Activated CD8-positive, alpha-beta memory T cell treated with anti-CD3 and anti-CD28 coated beads, Interleukin-2, amount 10 ng/mL, durations not matched to agents 7 days and 5 days (primary cell): ENCODE data around the gene LSM14B. TPM values are rescaled to one million over a fixed set of nuclear protein-coding genes. Genes with fewer than 3 reads are reported as not detected.
A peak's percentile ranks its signal among the peaks of the same experiment; 100 is the strongest.
"Not testable (repeated sequence)": the region's sequence is repeated elsewhere in the genome, so short reads cannot be mapped to it uniquely, and the experiment has no call there.

Experiments
- ATAC-seq: fragments of 150-1000 bp; cut with Tn5 transposase; one replicate; pipeline ENCODE4 v1.10.0; 2021; ENCODE audit warnings: moderate library complexity
- CTCF ChIA-PET: fragments of 350-600 bp; sonication (Branson Sonifier 250); formaldehyde crosslinking; loops from one replicate; lab custom pipeline; 2021; ENCODE audit warnings: antibody characterized with exemption; lab: Charles Lee
- DNase-seq: peaks from one replicate; pipeline ENCODE4 v3.0.0-alpha.2; 2020
- H3K27ac Mint-ChIP-seq: one replicate; pipeline ENCODE4 v1.8.0; 2021; ENCODE audit warnings: mild to moderate bottlenecking, mixed read lengths
- H3K27me3 Mint-ChIP-seq: one replicate; pipeline ENCODE4 v1.8.0; 2021; ENCODE audit warnings: mixed read lengths
- H3K36me3 Mint-ChIP-seq: one replicate; pipeline ENCODE4 v1.8.0; 2021; ENCODE audit warnings: mild to moderate bottlenecking, mixed read lengths
- H3K4me1 Mint-ChIP-seq: one replicate; pipeline ENCODE4 v1.8.0; 2021; ENCODE audit warnings: mixed read lengths
- H3K4me3 Mint-ChIP-seq: one replicate; pipeline ENCODE4 v1.8.0; 2021; ENCODE audit warnings: mild to moderate bottlenecking, moderate library complexity, mixed read lengths
- H3K9me3 Mint-ChIP-seq: one replicate; pipeline ENCODE4 v1.8.0; 2022; ENCODE audit warnings: low read depth, mixed read lengths
- total RNA-seq, 2 experiments: library from RNA; stranded (reverse); gene quantifications; one replicate each; pipeline ENCODE4 v1.2.3, GENCODE V29; 2021

Gene LSM14B
- total RNA-seq = 10 to 100 TPM; 34.6 to 34.8 TPM

DNA sequence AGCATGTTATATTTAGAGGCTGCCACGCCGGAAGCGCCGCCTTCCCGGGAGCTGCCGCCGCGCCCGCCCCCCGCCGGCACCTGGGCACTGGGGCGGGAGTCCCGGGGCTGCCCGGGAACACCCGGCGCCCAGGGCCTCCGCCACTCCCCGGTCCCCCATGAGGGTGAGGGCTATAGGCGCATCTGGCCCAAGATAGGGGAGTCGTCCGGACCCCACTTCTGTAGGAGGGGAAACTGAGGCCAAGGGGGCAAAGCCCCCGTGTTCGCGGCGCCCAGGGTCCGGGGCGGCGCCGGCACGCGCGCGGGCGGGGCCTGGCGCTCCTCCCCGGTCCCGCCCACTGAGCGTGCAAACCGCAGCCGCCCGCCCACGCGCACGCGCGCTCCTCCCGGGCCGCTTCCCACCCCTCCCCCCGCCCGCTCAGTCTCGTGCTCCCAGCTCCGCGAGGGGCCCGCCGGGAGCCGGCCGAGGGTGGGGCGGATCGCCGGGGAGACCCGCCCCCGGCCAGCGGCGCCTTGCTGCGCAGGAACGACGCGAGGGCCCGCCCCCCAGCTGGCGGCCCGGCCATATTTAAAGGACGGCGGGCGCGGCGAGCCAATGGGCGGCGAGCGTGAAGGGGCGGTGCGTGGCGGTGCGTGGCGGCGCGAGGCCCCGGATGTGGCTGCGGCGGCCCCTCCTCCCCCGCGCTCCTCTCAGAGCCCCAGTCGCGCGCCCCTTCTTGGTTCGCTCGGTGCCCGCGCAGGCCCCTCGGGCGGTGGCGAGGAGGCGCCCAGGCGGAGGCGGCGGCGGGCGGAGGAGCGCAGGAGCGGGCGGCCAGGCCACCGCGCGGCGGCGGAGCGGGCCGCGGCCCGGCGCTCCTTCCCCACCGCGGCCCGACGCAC is at the start of gene LSM14B:
Gene LSM14B (plus strand): TSS at position 700 of the 878 bp plus-strand sequence. CDS start 192 bp downstream, outside the sequence.
- Mint-ChIP-seq H3K27ac (peak within 1 kb of the TSS; percentile 83), H3K4me3 (peak within 1 kb of the TSS; percentile 82), H3K4me1 (peaks cover 36% of the 10 kb centered on the region), H3K36me3 (peaks cover 23% of the 10 kb centered on the region), H3K27me3 (peaks cover 2% of the 10 kb centered on the region), H3K9me3 (no peaks in the 10 kb centered on the region)
- CTCF ChIA-PET = interaction anchor here (1.0 to 3.1 kb wide), 7 partner anchors 14 to 180 kb away, joined by 3 to 20 read pairs (median 4); partner anchors contain the start of genes ADRM1, PSMA7 and SS18L1
- ATAC-seq = peak; percentile 90
- peak; percentile 96 for DNase-seq

DNA sequence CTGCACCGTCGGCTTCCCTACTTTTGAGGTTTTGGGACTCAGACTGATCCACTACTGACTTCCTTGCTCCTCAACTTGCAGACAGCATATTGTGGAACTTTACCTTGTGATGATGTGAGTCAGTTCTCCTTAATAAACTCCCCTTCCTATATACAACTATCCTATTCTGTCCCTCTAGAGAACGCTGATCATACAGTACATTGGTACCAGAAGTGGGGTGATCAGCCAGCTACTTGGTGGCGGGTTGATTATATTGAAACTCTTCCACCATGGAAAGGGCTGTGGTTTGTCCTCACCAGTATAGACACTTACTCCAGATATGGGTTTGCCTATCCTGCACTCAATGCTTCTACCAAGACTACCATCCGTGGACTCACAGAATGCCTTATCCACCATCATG is 49.0 kb upstream of the LSM14B start:
- Mint-ChIP-seq H3K9me3 (peaks cover 19% of the 10 kb centered on the region), H3K27me3 (peaks cover 4% of the 10 kb centered on the region), H3K27ac (no peak overlapping the region), H3K36me3 (peaks cover 7% of the 10 kb centered on the region), H3K4me3 (no peak overlapping the region), H3K4me1 (no peaks in the 10 kb centered on the region)
- no peak for ATAC-seq
- CTCF ChIA-PET = no interaction called here
- DNase-seq = no peak

- Mint-ChIP-seq H3K4me1 (no peaks in the 10 kb centered on the region), H3K9me3 (peaks cover 17% of the 10 kb centered on the region), H3K4me3 (no peak overlapping the region), H3K36me3 (peaks cover 7% of the 10 kb centered on the region), H3K27me3 (no peaks in the 10 kb centered on the region), H3K27ac (no peak overlapping the region)
- no peak for DNase-seq
- ATAC-seq = no peak
- CTCF ChIA-PET = no interaction called here
Observed at GRCh38 chr20:62079166-62079565, 43.1 kb upstream of the LSM14B start.

GRCh38 chr20:62080249-62080990 is 41.9 kb upstream of the LSM14B start:
- no peaks in the 10 kb centered on the region for H3K4me1 Mint-ChIP-seq
- H3K4me3 Mint-ChIP-seq = no peak overlapping the region
- CTCF ChIA-PET = no interaction called here
- ATAC-seq (no peak), DNase-seq (no peak)
- H3K27me3 Mint-ChIP-seq = no peaks in the 10 kb centered on the region
- peaks cover 12% of the 10 kb centered on the region for H3K9me3 Mint-ChIP-seq
- H3K36me3 Mint-ChIP-seq = peaks cover 5% of the 10 kb centered on the region
- no peak overlapping the region for H3K27ac Mint-ChIP-seq

- H3K27me3 Mint-ChIP-seq = no peaks in the 10 kb centered on the region
- no peaks in the 10 kb centered on the region for H3K36me3 Mint-ChIP-seq
- H3K4me1 Mint-ChIP-seq = no peaks in the 10 kb centered on the region
- ATAC-seq (no peak), DNase-seq (no peak)
- CTCF ChIA-PET = no interaction called here
- H3K27ac Mint-ChIP-seq = no peak overlapping the region
- H3K4me3 Mint-ChIP-seq = no peak overlapping the region
- peaks cover 8% of the 10 kb centered on the region for H3K9me3 Mint-ChIP-seq
Observed at GRCh38 chr20:62083312-62083711, 39.0 kb upstream of the LSM14B start.

DNA sequence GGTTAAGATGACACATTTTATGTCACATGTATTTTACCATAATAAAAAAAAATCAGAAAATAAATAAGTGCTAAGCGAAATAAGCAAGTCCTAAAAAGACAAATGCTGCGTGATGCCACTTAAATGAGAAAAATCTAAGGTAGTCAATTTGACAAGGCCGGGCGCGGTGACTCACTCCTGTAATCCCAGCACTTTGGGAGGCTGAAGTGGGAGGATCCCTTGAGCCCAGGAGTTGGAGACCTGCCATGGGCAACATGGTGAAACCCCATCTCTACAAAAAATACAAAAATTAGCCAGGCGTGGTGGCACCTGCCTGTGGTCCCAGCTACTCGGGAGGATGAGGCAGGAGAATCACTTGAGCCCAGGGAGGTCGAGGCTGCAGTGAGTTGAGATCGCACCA is 38.1 kb upstream of the LSM14B start:
- H3K27me3 Mint-ChIP-seq, ATAC-seq, H3K4me3 Mint-ChIP-seq, H3K36me3 Mint-ChIP-seq, H3K9me3 Mint-ChIP-seq, H3K27ac Mint-ChIP-seq, H3K4me1 Mint-ChIP-seq, CTCF ChIA-PET, DNase-seq: not testable (repeated sequence)

DNA sequence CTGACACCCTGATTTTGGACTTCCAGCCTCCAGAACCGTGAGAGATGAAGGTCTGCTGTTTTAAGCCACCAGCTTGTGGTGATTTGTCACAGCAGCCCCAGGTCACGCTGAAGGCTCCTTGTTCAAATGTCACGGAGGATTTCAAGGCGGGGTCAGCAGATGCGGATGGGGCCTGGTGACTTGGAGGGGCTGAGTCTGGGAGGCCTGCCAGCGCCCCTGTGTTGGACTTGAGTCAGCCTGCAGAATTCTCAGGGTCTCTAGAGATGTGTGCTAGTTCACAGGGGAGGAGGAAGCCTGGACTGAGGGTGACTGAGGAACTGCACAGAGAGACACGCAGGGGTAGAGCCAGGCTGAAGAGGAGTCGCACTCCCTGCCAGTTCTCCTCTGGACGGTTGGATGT is 37.1 kb upstream of the LSM14B start:
- Mint-ChIP-seq H3K4me1 (no peaks in the 10 kb centered on the region), H3K4me3 (no peak overlapping the region), H3K36me3 (no peaks in the 10 kb centered on the region), H3K27me3 (no peaks in the 10 kb centered on the region), H3K27ac (no peak overlapping the region), H3K9me3 (peaks cover 3% of the 10 kb centered on the region)
- CTCF ChIA-PET = no interaction called here
- ATAC-seq = no peak
- DNase-seq = no peak

DNA sequence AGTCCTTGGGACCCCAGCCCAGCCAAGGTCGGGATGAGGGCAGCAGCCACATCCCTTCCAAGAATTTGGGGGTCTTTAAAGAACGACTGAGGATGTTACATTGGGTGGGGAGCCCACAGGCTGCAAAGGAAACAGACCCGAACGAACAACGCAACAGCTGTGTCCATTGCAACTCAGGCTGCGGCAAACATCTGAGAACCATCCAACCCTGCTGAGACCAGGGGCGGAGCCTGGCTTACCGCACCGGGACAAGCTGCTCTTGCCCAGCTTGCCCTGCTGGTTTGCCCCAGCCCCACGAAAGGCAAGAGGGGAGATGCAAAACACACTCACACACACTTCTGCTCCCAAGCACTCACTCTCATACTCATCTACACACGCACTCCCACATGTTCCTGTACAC is 35.0 kb upstream of the LSM14B start:
- no peak overlapping the region for H3K4me3 Mint-ChIP-seq
- no peak for DNase-seq
- H3K36me3 Mint-ChIP-seq = no peaks in the 10 kb centered on the region
- H3K9me3 Mint-ChIP-seq = peaks cover 6% of the 10 kb centered on the region
- no peak overlapping the region for H3K27ac Mint-ChIP-seq
- ATAC-seq = no peak
- H3K27me3 Mint-ChIP-seq = no peaks in the 10 kb centered on the region
- no peaks in the 10 kb centered on the region for H3K4me1 Mint-ChIP-seq
- CTCF ChIA-PET = interaction anchor here (0.7 kb wide), 1 partner anchor 21 kb away, joined by 3 read pairs; no protein-coding TSS in a partner anchor

- Mint-ChIP-seq H3K9me3 (peaks cover 6% of the 10 kb centered on the region), H3K4me1 (no peaks in the 10 kb centered on the region), H3K4me3 (no peak overlapping the region), H3K27ac (no peak overlapping the region), H3K36me3 (no peaks in the 10 kb centered on the region), H3K27me3 (no peaks in the 10 kb centered on the region)
- DNase-seq (no peak), ATAC-seq (no peak)
- CTCF ChIA-PET = interaction anchor here (0.7 kb wide), 1 partner anchor 21 kb away, joined by 3 read pairs; no protein-coding TSS in a partner anchor
Observed at GRCh38 chr20:62087632-62088031, 34.6 kb upstream of the LSM14B start.

DNA sequence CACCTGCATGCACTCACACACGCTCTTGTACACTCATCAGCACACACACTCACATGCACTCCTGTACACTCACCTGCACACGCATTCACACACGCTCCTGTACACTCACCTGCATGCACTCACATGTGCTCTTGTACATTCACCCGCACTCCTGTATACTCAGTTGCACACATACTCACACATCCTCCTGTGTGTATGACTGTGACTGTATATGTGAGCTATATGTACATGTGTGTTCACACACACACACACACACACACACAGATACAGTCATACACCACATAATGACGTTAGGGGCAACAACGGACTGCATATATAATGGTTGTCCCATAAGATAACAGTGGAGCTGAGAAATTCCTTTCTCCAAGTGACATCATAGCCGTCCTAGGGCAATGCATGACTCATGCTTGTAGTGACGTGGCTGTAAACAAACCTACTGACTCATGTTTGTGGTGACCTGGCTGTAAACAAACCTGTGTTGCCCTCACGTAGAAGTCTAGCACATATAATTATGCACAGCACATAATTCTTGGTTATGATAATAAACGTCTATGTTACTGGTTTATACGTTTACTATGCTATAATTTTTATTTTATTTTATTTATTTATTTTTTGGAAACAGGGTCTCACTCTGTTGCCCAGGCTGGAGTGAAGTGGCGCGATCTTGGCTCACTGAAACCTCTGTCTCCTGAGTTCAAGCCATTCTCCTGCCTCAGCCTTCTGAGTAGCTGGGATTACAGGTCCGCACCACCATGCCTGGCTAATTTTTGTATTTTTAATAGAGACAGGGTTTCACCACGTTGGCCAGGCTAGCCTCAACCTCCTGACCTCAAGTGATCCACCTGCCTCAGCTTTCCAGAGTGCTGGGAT is 33.8 kb upstream of the LSM14B start:
- Mint-ChIP-seq H3K27ac (no peak overlapping the region), H3K36me3 (peaks cover 1% of the 10 kb centered on the region), H3K4me1 (no peaks in the 10 kb centered on the region), H3K4me3 (no peak overlapping the region), H3K9me3 (peaks cover 6% of the 10 kb centered on the region), H3K27me3 (no peaks in the 10 kb centered on the region)
- CTCF ChIA-PET = interaction anchor here (1.4 kb wide), 1 partner anchor 10 kb away, joined by 3 read pairs; no protein-coding TSS in a partner anchor
- peak; percentile 45 for ATAC-seq
- no peak for DNase-seq

- CTCF ChIA-PET = interaction anchor here (1.4 kb wide), 1 partner anchor 9 kb away, joined by 3 read pairs; no protein-coding TSS in a partner anchor
- Mint-ChIP-seq H3K27ac (no peak overlapping the region), H3K9me3 (peaks cover 6% of the 10 kb centered on the region), H3K4me3 (no peak overlapping the region), H3K27me3 (no peaks in the 10 kb centered on the region), H3K4me1 (no peaks in the 10 kb centered on the region), H3K36me3 (peaks cover 1% of the 10 kb centered on the region)
- DNase-seq (no peak), ATAC-seq (no peak)
Observed at GRCh38 chr20:62089393-62089792, 32.9 kb upstream of the LSM14B start.

- no peaks in the 10 kb centered on the region for H3K27me3 Mint-ChIP-seq
- H3K36me3 Mint-ChIP-seq = peaks cover 6% of the 10 kb centered on the region
- H3K9me3 Mint-ChIP-seq = peaks cover 20% of the 10 kb centered on the region
- CTCF ChIA-PET = no interaction called here
- DNase-seq = no peak
- no peak overlapping the region for H3K27ac Mint-ChIP-seq
- H3K4me1 Mint-ChIP-seq = no peaks in the 10 kb centered on the region
- H3K4me3 Mint-ChIP-seq = no peak overlapping the region
- ATAC-seq = no peak
Observed at GRCh38 chr20:62096421-62097380, 25.6 kb upstream of the LSM14B start.
